Lower leg skin (tissue), 3 donors: ENCODE results near the gene POPDC2.

Source experiments
- POLR2A ChIP-seq, 2 donors: fragments of 450-650 bp; IDR thresholded peaks; one replicate each; pipeline ENCODE4 v1.6.1; 2016 to 2017; ENCODE audit warnings: antibody characterized with exemption in 2 of 2, mild to moderate bottlenecking in 1 of 2, moderate library complexity in 1 of 2
- TF ChIP-seq, protein P1 (sequence below), 3 donors: fragments of 450-650 bp; IDR thresholded peaks; one replicate each; pipeline ENCODE4 v1.5.1; 2016; ENCODE audit warnings: antibody characterized with exemption in 3 of 3, mild to moderate bottlenecking in 3 of 3, moderate library complexity in 2 of 3

DNA sequence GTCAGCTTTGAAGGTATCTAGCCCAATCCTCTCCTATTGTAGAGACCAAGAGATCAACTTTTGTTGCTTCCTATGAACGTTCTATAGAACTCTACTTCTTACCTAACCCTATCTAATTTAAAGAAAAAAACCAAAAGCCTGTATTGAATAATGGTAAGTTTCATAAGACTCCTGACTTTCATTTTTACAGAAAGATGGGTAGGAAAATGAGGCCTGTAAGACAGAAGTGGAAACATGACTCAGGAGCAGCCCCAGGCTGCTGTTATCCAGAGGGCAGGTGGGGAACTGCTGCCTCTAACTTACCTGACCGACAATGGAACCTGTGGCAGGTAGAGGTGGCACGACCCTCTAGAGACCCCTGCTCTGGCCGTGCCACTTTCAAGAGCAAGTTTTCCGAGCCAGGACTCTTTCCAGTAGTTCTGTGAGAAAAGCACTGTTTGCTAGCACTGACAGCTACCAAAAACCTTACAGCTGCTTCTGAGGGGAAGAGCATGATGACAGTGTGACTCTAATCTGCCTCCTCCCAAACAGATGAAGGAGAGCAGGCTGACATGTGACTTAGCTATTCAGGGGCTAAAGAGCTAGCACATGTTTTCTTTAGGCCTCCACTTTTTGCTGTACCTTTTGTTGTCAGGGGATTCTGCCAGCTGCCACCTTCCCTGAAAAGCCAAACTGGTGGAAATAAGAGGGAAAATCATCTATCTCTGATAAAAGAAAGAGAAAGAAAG is 17.5 kb downstream of the POPDC2 start:
- TF ChIP-seq, protein P1, sequence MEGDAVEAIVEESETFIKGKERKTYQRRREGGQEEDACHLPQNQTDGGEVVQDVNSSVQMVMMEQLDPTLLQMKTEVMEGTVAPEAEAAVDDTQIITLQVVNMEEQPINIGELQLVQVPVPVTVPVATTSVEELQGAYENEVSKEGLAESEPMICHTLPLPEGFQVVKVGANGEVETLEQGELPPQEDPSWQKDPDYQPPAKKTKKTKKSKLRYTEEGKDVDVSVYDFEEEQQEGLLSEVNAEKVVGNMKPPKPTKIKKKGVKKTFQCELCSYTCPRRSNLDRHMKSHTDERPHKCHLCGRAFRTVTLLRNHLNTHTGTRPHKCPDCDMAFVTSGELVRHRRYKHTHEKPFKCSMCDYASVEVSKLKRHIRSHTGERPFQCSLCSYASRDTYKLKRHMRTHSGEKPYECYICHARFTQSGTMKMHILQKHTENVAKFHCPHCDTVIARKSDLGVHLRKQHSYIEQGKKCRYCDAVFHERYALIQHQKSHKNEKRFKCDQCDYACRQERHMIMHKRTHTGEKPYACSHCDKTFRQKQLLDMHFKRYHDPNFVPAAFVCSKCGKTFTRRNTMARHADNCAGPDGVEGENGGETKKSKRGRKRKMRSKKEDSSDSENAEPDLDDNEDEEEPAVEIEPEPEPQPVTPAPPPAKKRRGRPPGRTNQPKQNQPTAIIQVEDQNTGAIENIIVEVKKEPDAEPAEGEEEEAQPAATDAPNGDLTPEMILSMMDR (IDR thresholded peaks at IDR 0.05): no peak
- TF ChIP-seq POLR2A (IDR thresholded peaks at IDR 0.05): no peak
